ENCODE results near the gene SPATA1.
A peak's percentile ranks its signal among the peaks of the same experiment; 100 is the strongest.

The SPATA1 gene

GRCh38 chr1:84506002-84506728 is at the start of gene SPATA1, which contains the start of gene GNG5:
SPATA1 (plus strand) TSS chr1:84506386; CDS start chr1:84516360, 9,974 bp downstream.
GNG5 (minus strand) TSS chr1:84506581; CDS start chr1:84506091, 490 bp downstream.
- DNase-seq (ENCODE audit: low read depth), result peak; percentile 79
- H3K4me3 ChIP-seq (ENCODE audit: control insufficient read depth, low read depth, low read length), result peak within 1 kb of the TSS; percentile 86
- TF ChIP-seq CTCF (IDR thresholded peaks at IDR 0.05; ENCODE audit: control insufficient read depth, insufficient read depth, low read depth, low read length, missing control alignments), result no peak

- DNase-seq (ENCODE audit: low read depth), result no peak
- TF ChIP-seq CTCF (IDR thresholded peaks at IDR 0.05; ENCODE audit: control insufficient read depth, insufficient read depth, low read depth, low read length, missing control alignments), result no peak
- no peak overlapping the region for H3K4me3 ChIP-seq (ENCODE audit: control insufficient read depth, low read depth, low read length)
These were observed 44.1 kb upstream of the SPATA1 start for GRCh38 chr1:84462118-84462517.

- H3K4me3 ChIP-seq (ENCODE audit: control insufficient read depth, low read depth, low read length), result no peak overlapping the region
- DNase-seq (ENCODE audit: low read depth), result no peak
- TF ChIP-seq CTCF (IDR thresholded peaks at IDR 0.05; ENCODE audit: control insufficient read depth, insufficient read depth, low read depth, low read length, missing control alignments), result no peak
These were observed 38.9 kb upstream of the SPATA1 start for GRCh38 chr1:84467298-84467697.

- no peak for TF ChIP-seq CTCF (IDR thresholded peaks at IDR 0.05; ENCODE audit: control insufficient read depth, insufficient read depth, low read depth, low read length, missing control alignments)
- H3K4me3 ChIP-seq (ENCODE audit: control insufficient read depth, low read depth, low read length), result no peak overlapping the region
- DNase-seq (ENCODE audit: low read depth), result no peak
These were observed 30.0 kb upstream of the SPATA1 start for GRCh38 chr1:84476225-84476624.

GRCh38 chr1:84478876-84479868 is 27.0 kb upstream of the SPATA1 start, which contains the start of gene RPF1:
RPF1 (plus strand) TSS chr1:84479266; CDS start chr1:84479282, 16 bp downstream.
- peak within 1 kb of the TSS; percentile 62 for H3K4me3 ChIP-seq (ENCODE audit: control insufficient read depth, low read depth, low read length)
- TF ChIP-seq CTCF (IDR thresholded peaks at IDR 0.05; ENCODE audit: control insufficient read depth, insufficient read depth, low read depth, low read length, missing control alignments), result no peak
- peak; percentile 31 for DNase-seq (ENCODE audit: low read depth)

- no peak for DNase-seq (ENCODE audit: low read depth)
- H3K4me3 ChIP-seq (ENCODE audit: control insufficient read depth, low read depth, low read length), result peak overlapping the region; percentile 62
- no peak for TF ChIP-seq CTCF (IDR thresholded peaks at IDR 0.05; ENCODE audit: control insufficient read depth, insufficient read depth, low read depth, low read length, missing control alignments)
These were observed 26.2 kb upstream of the SPATA1 start for GRCh38 chr1:84479998-84480397.

Data from AG09309 (cell line).